Gastrocnemius medialis (tissue), 4 donors: ENCODE measurements around the gene PANK4.

Experiments used
- CTCF ChIP-seq, 5 experiments: fragments of 450-650 bp in 3 of 5; fragments of 200-600 bp in 2 of 5; sonication (generic) in 2 of 5; IDR thresholded peaks in 4 of 5; conservative IDR thresholded peaks in 1 of 5; 1 replicate in 4 of 5; 2 replicates in 1 of 5; pipeline ENCODE4 v1.5.1; 2016 to 2019; ENCODE audit warnings: antibody characterized with exemption in 5 of 5, mild to moderate bottlenecking in 3 of 5, moderate library complexity in 3 of 5
- POLR2A ChIP-seq, 2 donors: fragments of 450-650 bp; IDR thresholded peaks; one replicate each; pipeline ENCODE4 v1.6.1; 2017; ENCODE audit warnings: antibody characterized with exemption in 2 of 2, mild to moderate bottlenecking in 2 of 2, moderate library complexity in 2 of 2

GRCh38 chr1:2545754-2546514, 19.5 kb upstream of the PANK4 start:
- TF ChIP-seq POLR2A (IDR thresholded peaks at IDR 0.05) (peak in 1 of 2 donors; percentile 13), CTCF (IDR thresholded peaks at IDR 0.05 in 4 of 5, conservative IDR thresholded peaks at IDR 0.05 in 1 of 5) (no peak)
